ENCODE measurements around the gene CBFA2T3.

CBFA2T3 gene

GRCh38 chr16:88938119-88938776 is 38.8 kb downstream of the CBFA2T3 start (continued):
- TF ChIP-seq ZNF704 (tag by site-specific recombination; IDR thresholded peaks at IDR 0.05) = no peak
- no peak for TF ChIP-seq ZNF394 (tag by site-specific recombination; IDR thresholded peaks at IDR 0.05; ENCODE audit: borderline replicate concordance)
- no peak for TF ChIP-seq KLF8 (tag by site-specific recombination; IDR thresholded peaks at IDR 0.05)

DNA sequence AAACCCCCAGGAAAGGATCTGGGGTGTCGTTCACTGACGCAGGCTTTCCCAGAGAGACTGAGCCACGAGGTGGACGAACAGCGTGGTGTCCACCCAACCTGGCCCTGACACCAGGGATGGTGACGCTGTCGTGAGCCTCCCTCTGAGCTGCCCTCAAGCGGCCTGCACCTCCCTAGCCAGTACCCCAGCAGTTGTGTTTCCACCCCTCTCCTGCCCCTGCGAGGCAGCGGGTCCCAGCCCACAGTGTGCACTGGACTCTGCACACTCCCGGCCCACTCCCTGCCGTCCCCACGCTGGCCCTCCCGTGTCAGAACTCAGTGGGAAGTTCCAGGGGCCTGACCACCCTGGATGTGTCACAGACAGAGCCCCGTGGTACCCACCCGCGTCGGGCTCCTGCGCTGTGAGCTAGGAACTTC is 39.8 kb downstream of the CBFA2T3 start:
- no peak overlapping the region for H3K27ac ChIP-seq (ENCODE audit: extremely low read depth, low read depth, low read length)
- POLR2A ChIA-PET = no interaction called here
- CTCF ChIA-PET = no interaction called here
- no peaks in the 10 kb centered on the region for H3K36me3 ChIP-seq (ENCODE audit: control insufficient read depth in 2 of 2, insufficient read depth in 1 of 2, low read length in 2 of 2)
- no peaks in the 10 kb centered on the region for H3K4me1 ChIP-seq (ENCODE audit: control insufficient read depth, insufficient read depth, low read length)
- TF ChIP-seq MZF1 (tag by site-specific recombination; IDR thresholded peaks at IDR 0.05; ENCODE audit: borderline replicate concordance) (no peak), ZNF138 (tag by site-specific recombination; IDR thresholded peaks at IDR 0.05; ENCODE audit: borderline replicate concordance) (no peak), ZNF354C (tag by site-specific recombination; IDR thresholded peaks at IDR 0.05; ENCODE audit: borderline replicate concordance, low read depth) (no peak), ZNF416 (tag by site-specific recombination; IDR thresholded peaks at IDR 0.05) (no peak), ZBTB48 (tag by site-specific recombination; IDR thresholded peaks at IDR 0.05) (no peak), ZNF146 (tag by site-specific recombination; IDR thresholded peaks at IDR 0.05) (no peak), GFI1B (tag by site-specific recombination; IDR thresholded peaks at IDR 0.05) (no peak), EGR2 (tag by site-specific recombination; IDR thresholded peaks at IDR 0.05; ENCODE audit: low read depth) (no peak), ZNF324 (tag by site-specific recombination; IDR thresholded peaks at IDR 0.05) (no peak), ZFP37 (tag by site-specific recombination; IDR thresholded peaks at IDR 0.05) (no peak), KLF1 (tag by site-specific recombination; IDR thresholded peaks at IDR 0.05) (no peak), ZNF473 (tag by site-specific recombination; IDR thresholded peaks at IDR 0.05) (no peak), ZNF223 (tag by site-specific recombination; IDR thresholded peaks at IDR 0.05) (no peak), ZSCAN4 (tag by site-specific recombination; IDR thresholded peaks at IDR 0.05) (no peak), KLF17 (tag by site-specific recombination; IDR thresholded peaks at IDR 0.05) (no peak)
- TF ChIP-seq, protein P1, sequence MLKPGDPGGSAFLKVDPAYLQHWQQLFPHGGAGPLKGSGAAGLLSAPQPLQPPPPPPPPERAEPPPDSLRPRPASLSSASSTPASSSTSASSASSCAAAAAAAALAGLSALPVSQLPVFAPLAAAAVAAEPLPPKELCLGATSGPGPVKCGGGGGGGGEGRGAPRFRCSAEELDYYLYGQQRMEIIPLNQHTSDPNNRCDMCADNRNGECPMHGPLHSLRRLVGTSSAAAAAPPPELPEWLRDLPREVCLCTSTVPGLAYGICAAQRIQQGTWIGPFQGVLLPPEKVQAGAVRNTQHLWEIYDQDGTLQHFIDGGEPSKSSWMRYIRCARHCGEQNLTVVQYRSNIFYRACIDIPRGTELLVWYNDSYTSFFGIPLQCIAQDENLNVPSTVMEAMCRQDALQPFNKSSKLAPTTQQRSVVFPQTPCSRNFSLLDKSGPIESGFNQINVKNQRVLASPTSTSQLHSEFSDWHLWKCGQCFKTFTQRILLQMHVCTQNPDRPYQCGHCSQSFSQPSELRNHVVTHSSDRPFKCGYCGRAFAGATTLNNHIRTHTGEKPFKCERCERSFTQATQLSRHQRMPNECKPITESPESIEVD (tag by site-specific recombination; IDR thresholded peaks at IDR 0.05) = no peak
- H3K9me3 ChIP-seq (ENCODE audit: control insufficient read depth, insufficient read depth, low read depth, low read length) = no peaks in the 10 kb centered on the region
- no peak overlapping the region for H3K4me3 ChIP-seq (ENCODE audit: low read depth, low read length)

All from HEK293 (cell line).